ENCODE results near the gene GALNT2.

- TF ChIP-seq CTCF (IDR thresholded peaks at IDR 0.05) (no peak), EP300 (IDR thresholded peaks at IDR 0.05) (no peak), POLR2A (IDR thresholded peaks at IDR 0.05) (no peak)
Measured at GRCh38 chr1:230206207-230206606, 139.2 kb downstream of the GALNT2 start.
